A673 (cell line): ENCODE data around the gene FCGR1A. TPM values are rescaled to one million over a fixed set of nuclear protein-coding genes. Genes with fewer than 3 reads are reported as not detected.
"Not testable (repeated sequence)": the region's sequence is repeated elsewhere in the genome, so short reads cannot be mapped to it uniquely, and the experiment has no call there.

Experiments
- BruUV-seq: library from RNA; stranded (reverse); fragments of 400-500 nt; replicated peaks from 2 replicates; lab custom pipeline; 2021; lab: Mats Ljungman, UMichigan
- CTCF ChIA-PET: fragments of 300-600 bp; sonication (Branson Sonifier 250); formaldehyde crosslinking; loops from one replicate; lab custom pipeline; 2022; ENCODE audit warnings: antibody characterized with exemption; lab: Charles Lee
- POLR2A ChIA-PET: fragments of 300-600 bp; sonication (Branson Sonifier 250); formaldehyde crosslinking; loops from one replicate; lab custom pipeline; 2022; ENCODE audit warnings: antibody characterized with exemption; ENCODE audit not compliant: low non-redundant PET; lab: Charles Lee
- DNase-seq: peaks from one replicate; pipeline ENCODE4 v3.0.0-alpha.2; 2015; ENCODE audit warnings: low spot score
- H3K27ac ChIP-seq: fragments of 200-600 bp; sonication (generic); 2 replicates; pipeline ENCODE4 v1.5.1; 2016; ENCODE audit warnings: mixed run types, low read depth, mild to moderate bottlenecking, mixed read lengths, antibody characterized with exemption, low read length; ENCODE audit not compliant: poor library complexity, severe bottlenecking
- H3K27me3 ChIP-seq: fragments of 200-600 bp; sonication (generic); replicated peaks from 2 replicates; pipeline ENCODE4 v1.6.1; 2017; ENCODE audit warnings: mixed run types, low read depth, mild to moderate bottlenecking, mixed read lengths, antibody characterized with exemption, low read length; ENCODE audit not compliant: insufficient read depth, poor library complexity
- H3K36me3 ChIP-seq: fragments of 200-600 bp; sonication (generic); 2 replicates; pipeline ENCODE4 v1.6.1; 2016; ENCODE audit warnings: mixed run types, mild to moderate bottlenecking, mixed read lengths, antibody characterized with exemption, low read length; ENCODE audit not compliant: insufficient read depth, poor library complexity, severe bottlenecking
- H3K4me1 ChIP-seq: fragments of 200-600 bp; sonication (generic); 2 replicates; pipeline ENCODE4 v1.6.1; 2017; ENCODE audit warnings: mixed run types, mild to moderate bottlenecking, mixed read lengths, antibody characterized with exemption, low read length; ENCODE audit not compliant: insufficient read depth, poor library complexity, severe bottlenecking
- H3K4me3 ChIP-seq: fragments of 200-600 bp; sonication (generic); 2 replicates; pipeline ENCODE4 v1.5.1; 2016; ENCODE audit warnings: low read depth, mixed run types, mild to moderate bottlenecking, mixed read lengths, low read length; ENCODE audit not compliant: poor library complexity, severe bottlenecking
- H3K9me3 ChIP-seq: fragments of 200-600 bp; sonication (generic); 2 replicates; pipeline ENCODE4 v1.6.1; 2016; ENCODE audit warnings: mixed run types, low read depth, mild to moderate bottlenecking, mixed read lengths, antibody characterized with exemption, low read length; ENCODE audit not compliant: poor library complexity, severe bottlenecking
- intact Hi-C: fragments of 100-400 bp; cut with micrococcal nuclease; formaldehyde crosslinking; loops from one replicate; pipeline ENCODE4 v1.10.0; 2022; ENCODE audit not compliant: unreplicated experiment
- total RNA-seq: library from RNA; stranded (reverse); gene quantifications from 2 replicates; pipeline ENCODE4 v1.2.3, GENCODE V29; 2021

Gene FCGR1A
- total RNA-seq, 1 experiment from 2014 or later, result not detected

- BruUV-seq, POLR2A ChIA-PET, CTCF ChIA-PET: not testable (repeated sequence)
These were observed 34.9 kb upstream of the FCGR1A start for GRCh38 chr1:149747359-149748143.

DNA sequence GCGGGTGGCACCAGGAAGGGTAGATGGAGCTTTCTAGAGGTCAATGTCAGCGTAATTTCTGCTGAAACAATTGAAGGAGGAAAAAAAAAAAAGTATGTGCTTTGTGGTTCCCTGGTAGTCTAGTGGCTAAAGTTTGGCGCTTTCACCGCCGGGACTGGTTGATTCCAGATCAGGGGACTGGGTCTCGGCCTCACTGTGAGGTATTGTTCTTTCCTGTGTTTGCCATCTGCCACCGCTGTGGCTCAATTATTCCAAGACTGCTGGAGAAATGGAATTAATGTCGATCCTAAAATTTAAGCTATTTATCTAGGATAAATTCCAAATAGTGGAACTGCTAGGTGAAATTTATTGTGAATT, 34.4 kb upstream of the FCGR1A start:
- H3K9me3 ChIP-seq, H3K36me3 ChIP-seq, CTCF ChIA-PET, H3K4me1 ChIP-seq, H3K4me3 ChIP-seq, H3K27me3 ChIP-seq, BruUV-seq, POLR2A ChIA-PET, DNase-seq, H3K27ac ChIP-seq, intact Hi-C loops: not testable (repeated sequence)

More at GRCh38 chr1:149747359-149748143, 34.9 kb upstream of the FCGR1A start:
- H3K9me3 ChIP-seq, H3K4me1 ChIP-seq, H3K27me3 ChIP-seq, intact Hi-C loops, H3K4me3 ChIP-seq, DNase-seq, H3K27ac ChIP-seq, H3K36me3 ChIP-seq: not testable (repeated sequence)

DNA sequence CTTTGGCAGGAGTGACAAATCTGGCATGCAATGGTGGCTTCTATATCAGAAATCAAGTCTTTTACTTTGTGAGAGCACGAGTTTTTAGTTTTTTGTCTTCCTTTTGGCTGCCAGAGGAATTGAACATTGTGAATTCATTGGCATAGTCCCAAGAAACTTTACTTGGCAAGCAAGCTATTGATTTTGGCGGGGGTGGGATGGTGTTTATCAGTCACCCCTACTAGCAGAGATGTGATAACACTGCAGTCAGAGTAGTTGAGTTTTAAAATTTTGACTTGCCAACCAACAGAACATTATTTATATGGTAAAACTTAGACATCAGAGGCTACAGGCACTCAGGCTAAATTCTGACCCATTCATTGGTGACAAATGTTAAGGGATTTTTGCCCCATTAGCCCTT, 31.9 kb upstream of the FCGR1A start:
- H3K36me3 ChIP-seq, CTCF ChIA-PET, H3K4me1 ChIP-seq, intact Hi-C loops, POLR2A ChIA-PET, H3K27me3 ChIP-seq, BruUV-seq, DNase-seq, H3K27ac ChIP-seq, H3K4me3 ChIP-seq, H3K9me3 ChIP-seq: not testable (repeated sequence)

DNA sequence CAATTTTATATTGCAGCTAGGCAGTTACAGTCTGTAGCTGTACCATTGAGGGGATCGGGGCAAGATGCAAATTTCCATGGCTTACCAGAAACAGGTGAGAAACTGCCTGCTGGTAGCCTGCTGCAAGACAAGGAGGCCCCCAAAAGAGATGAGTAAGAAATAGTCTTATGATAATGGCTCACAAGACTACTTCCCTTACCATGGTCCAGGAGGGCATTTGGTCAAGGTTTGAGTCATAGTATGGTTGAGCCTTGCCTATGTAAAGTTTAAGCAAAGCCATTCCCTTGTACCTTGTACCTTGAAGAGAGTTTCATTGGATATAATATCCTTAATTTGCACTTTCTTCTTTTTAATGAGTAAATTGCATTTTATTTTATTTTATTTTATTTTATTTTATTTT, 30.3 kb upstream of the FCGR1A start:
- POLR2A ChIA-PET, H3K4me3 ChIP-seq, BruUV-seq, CTCF ChIA-PET, intact Hi-C loops, H3K9me3 ChIP-seq, DNase-seq, H3K36me3 ChIP-seq, H3K4me1 ChIP-seq, H3K27me3 ChIP-seq, H3K27ac ChIP-seq: not testable (repeated sequence)

GRCh38 chr1:149753466-149753865, 29.0 kb upstream of the FCGR1A start:
- BruUV-seq, DNase-seq, H3K27ac ChIP-seq, H3K27me3 ChIP-seq, H3K36me3 ChIP-seq, CTCF ChIA-PET, POLR2A ChIA-PET, H3K4me3 ChIP-seq, H3K4me1 ChIP-seq, H3K9me3 ChIP-seq, intact Hi-C loops: not testable (repeated sequence)

GRCh38 chr1:149755294-149755693, 27.2 kb upstream of the FCGR1A start:
- BruUV-seq, CTCF ChIA-PET, POLR2A ChIA-PET: not testable (repeated sequence)

DNA sequence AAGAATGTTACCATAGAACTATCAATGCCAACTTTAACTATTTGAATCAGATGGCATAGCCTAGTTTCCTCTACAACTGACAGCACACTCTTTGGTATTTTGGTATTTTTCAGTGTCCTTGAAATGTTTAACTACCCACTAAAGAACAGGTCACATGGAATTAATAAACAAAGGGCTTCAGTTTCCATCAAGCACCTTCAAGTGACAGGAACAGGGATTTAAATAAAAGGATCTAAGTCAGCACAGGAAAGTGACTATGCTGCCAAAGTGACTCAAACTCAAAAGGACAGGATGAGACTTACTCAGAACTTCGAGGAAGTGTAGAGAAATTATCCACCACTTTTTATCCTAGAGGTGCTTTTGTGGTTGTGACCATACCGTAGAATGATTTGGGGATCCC, 20.2 kb upstream of the FCGR1A start:
- H3K27me3 ChIP-seq, H3K4me3 ChIP-seq, H3K27ac ChIP-seq, intact Hi-C loops, BruUV-seq, CTCF ChIA-PET, H3K36me3 ChIP-seq, H3K9me3 ChIP-seq, DNase-seq, H3K4me1 ChIP-seq, POLR2A ChIA-PET: not testable (repeated sequence)

More at GRCh38 chr1:149755294-149755693, 27.2 kb upstream of the FCGR1A start:
- H3K4me1 ChIP-seq, H3K4me3 ChIP-seq, H3K36me3 ChIP-seq, H3K9me3 ChIP-seq, DNase-seq, H3K27me3 ChIP-seq, H3K27ac ChIP-seq, intact Hi-C loops: not testable (repeated sequence)
